HepG2 (cell line): Measurements from ENCODE around the gene AKAP9. TPM values are rescaled to one million over a fixed set of nuclear protein-coding genes. Genes with fewer than 3 reads are reported as not detected.
"Not testable (repeated sequence)": the region's sequence is repeated elsewhere in the genome, so short reads cannot be mapped to it uniquely, and the experiment has no call there.

Experiments
- ATAC-seq: fragments of 200-7000 bp; cut with Tn5 transposase; 3 replicates; pipeline ENCODE4 v1.9.1; 2020; ENCODE audit warnings: mild to moderate bottlenecking, moderate library complexity
- BruUV-seq: library from RNA; stranded (reverse); fragments of 400-500 nt; replicated peaks from 2 replicates; lab custom pipeline; 2021; lab: Mats Ljungman, UMichigan
- CTCF ChIA-PET: fragments of 300-600 bp; formaldehyde crosslinking; extraction: SDS; loops from one replicate; lab custom pipeline; 2021; ENCODE audit warnings: low total read pairs, inconsistent platforms, low intra/inter-chr PET ratio; lab: Yijun Ruan, JAX
- POLR2A ChIA-PET: fragments of 350-600 bp; sonication (Branson Sonifier 250); formaldehyde crosslinking; loops from one replicate; lab custom pipeline; 2020; ENCODE audit warnings: antibody characterized with exemption, inconsistent platforms; lab: Yijun Ruan, JAX
- DNase-seq: peaks from one replicate; pipeline ENCODE4 v3.0.0-alpha.2; 2015; ENCODE audit warnings: low spot score
- FAIRE-seq: peaks from 3 replicates; lab custom pipeline; 2011; peaks lifted over from hg19 to GRCh38; lab: Jason Lieb, UNC
- H2AFZ ChIP-seq: one replicate; pipeline ENCODE4 v1.6.1; 2011; ENCODE audit warnings: low read length, inconsistent platforms
- H3K27ac ChIP-seq: fragments of 300-600 bp; 3 replicates; pipeline ENCODE4 v1.8.0; 2011; ENCODE audit warnings: mixed run types, mild to moderate bottlenecking, mixed read lengths, low read length, inconsistent platforms; ENCODE audit not compliant: insufficient read depth; ENCODE audit errors: extremely low read length
- H3K27me3 ChIP-seq, 2 experiments: fragments of 200-600 bp in 1 of 2; 2 replicates in 1 of 2; 3 replicates in 1 of 2; pipeline versions ENCODE4 v1.6.0 to v1.8.0; 2011; ENCODE audit warnings: low read length in 2 of 2, mild to moderate bottlenecking in 2 of 2, moderate library complexity in 2 of 2, inconsistent platforms in 1 of 2; ENCODE audit not compliant: insufficient read depth in 2 of 2, control insufficient read depth in 1 of 2
- H3K36me3 ChIP-seq, 2 experiments: fragments of 200-600 bp in 1 of 2; replicated peaks in 1 of 2; 2 replicates in 1 of 2; 3 replicates in 1 of 2; pipeline versions ENCODE4 v1.5.1 to v1.8.0; 2011; ENCODE audit warnings: low read length in 2 of 2, inconsistent platforms in 1 of 2; ENCODE audit not compliant: insufficient read depth in 2 of 2, control insufficient read depth in 1 of 2
- H3K4me1 ChIP-seq: 2 replicates; pipeline ENCODE4 v1.5.1; 2012; ENCODE audit warnings: low read length, inconsistent platforms; ENCODE audit not compliant: insufficient read depth
- H3K4me2 ChIP-seq: 2 replicates; pipeline ENCODE4 v1.6.0; 2011; ENCODE audit warnings: low read depth, low read length, inconsistent platforms
- H3K4me3 ChIP-seq, 3 experiments: fragments of 200-600 bp in 1 of 3; sonication (generic), shearing (Covaris generic) in 1 of 3; replicated peaks in 1 of 3; 2 replicates each; pipeline ENCODE4 v1.5.1; 2011 to 2016; ENCODE audit warnings: low read length in 3 of 3, inconsistent platforms in 2 of 3, low read depth in 2 of 3, mild to moderate bottlenecking in 2 of 3, control low read depth in 1 of 3, mixed read lengths in 1 of 3; ENCODE audit not compliant: insufficient read depth in 1 of 3
- H3K79me2 ChIP-seq: one replicate; pipeline ENCODE4 v1.6.1; 2011; ENCODE audit warnings: low read length, inconsistent platforms; ENCODE audit not compliant: insufficient read depth
- H3K9ac ChIP-seq: 2 replicates; pipeline ENCODE4 v1.6.0; 2011; ENCODE audit warnings: mild to moderate bottlenecking, low read depth, low read length, inconsistent platforms; ENCODE audit not compliant: insufficient read depth
- H3K9me3 ChIP-seq: 2 replicates; pipeline ENCODE4 v1.5.1; 2012; ENCODE audit warnings: mild to moderate bottlenecking, low read length
- H4K20me1 ChIP-seq: 2 replicates; pipeline ENCODE4 v1.6.0; 2011; ENCODE audit warnings: inconsistent platforms, mild to moderate bottlenecking, low read length, moderate library complexity; ENCODE audit not compliant: insufficient read depth
- ARHGAP35 ChIP-seq: sonication (generic); formaldehyde crosslinking; IDR thresholded peaks from 2 replicates; pipeline ENCODE4 v1.9.0; 2022; ENCODE audit warnings: mild to moderate bottlenecking, inconsistent platforms, moderate library complexity, missing genetic modification reagents, borderline replicate concordance
- CENPT ChIP-seq: sonication (generic); formaldehyde crosslinking; IDR thresholded peaks from 2 replicates; pipeline ENCODE4 v1.8.0; 2022; ENCODE audit warnings: low read depth, mild to moderate bottlenecking, moderate library complexity, missing genetic modification reagents
- CHD2 ChIP-seq: IDR thresholded peaks from 2 replicates; pipeline ENCODE4 v1.6.1; 2011; ENCODE audit warnings: low read depth, low read length, improper control_type of control experiment
- NBN ChIP-seq: fragments of 450-650 bp; conservative IDR thresholded peaks from 2 replicates; pipeline ENCODE4 v1.6.1; 2017
- RXRB ChIP-seq: IDR thresholded peaks from 2 replicates; pipeline ENCODE4 v1.6.1; 2016; ENCODE audit warnings: borderline replicate concordance, missing genetic modification reagents, missing compliant biosample characterization
- SPEN ChIP-seq: sonication (generic); formaldehyde crosslinking; IDR thresholded peaks from 2 replicates; pipeline ENCODE4 v1.5.1; 2020; ENCODE audit warnings: low read depth, mild to moderate bottlenecking, missing genetic modification reagents
- SRSF9 ChIP-seq: fragments of 200-400 bp; formaldehyde crosslinking; IDR thresholded peaks from 2 replicates; pipeline ENCODE4 v1.6.1; 2018; ENCODE audit warnings: borderline replicate concordance, mild to moderate bottlenecking, low read depth, low read length; ENCODE audit not compliant: insufficient read depth, poor library complexity, severe bottlenecking
- ZFX ChIP-seq: sonication (generic); formaldehyde crosslinking; IDR thresholded peaks from 2 replicates; pipeline ENCODE4 v1.4.0; 2020; ENCODE audit warnings: mild to moderate bottlenecking, low read depth, missing genetic modification reagents, moderate library complexity
- ZNF121 ChIP-seq: sonication (generic); formaldehyde crosslinking; IDR thresholded peaks from 2 replicates; pipeline ENCODE4 v1.5.0; 2020; ENCODE audit warnings: mild to moderate bottlenecking, missing genetic modification reagents
- ZNF296 ChIP-seq: sonication (generic); formaldehyde crosslinking; conservative IDR thresholded peaks from 2 replicates; pipeline ENCODE4 v1.5.0; 2020; ENCODE audit warnings: mild to moderate bottlenecking, missing genetic modification reagents
- ZNF558 ChIP-seq: sonication (generic); formaldehyde crosslinking; IDR thresholded peaks from 2 replicates; pipeline ENCODE4 v1.9.0; 2022; ENCODE audit warnings: mild to moderate bottlenecking, missing genetic modification reagents, borderline replicate concordance
- WGBS: methylation state at CpG from one replicate; pipeline ENCODE4 v1.1.6; 2017; ENCODE audit warnings: low lambda C conversion rate; 5-methylcytosine and 5-hydroxymethylcytosine counted together
- in situ Hi-C: cut with HindIII; loops from 2 replicates; pipeline ENCODE4 v1.10.0; 2017; ENCODE audit warnings: low pct_unique_long_range_greater_than_20kb; ENCODE audit not compliant: extremely low pct_ligation_motif_present
- intact Hi-C: fragments of 100-400 bp; cut with micrococcal nuclease; formaldehyde crosslinking; loops from one replicate; pipeline ENCODE4 v1.10.0; 2022; ENCODE audit not compliant: unreplicated experiment
- polyA plus RNA-seq, 8 experiments: library from polyadenylated mRNA; depleted of rRNA in 3 of 8; stranded (reverse) in 7 of 8; unstranded in 1 of 8; fragments of >200 nt; fragmentation: Illumina TruSeq in 4 of 8; extraction: Trizol in 4 of 8; gene quantifications; 2 replicates each; pipeline versions ENCODE4 v1.2.1 to v1.2.3, GENCODE V29; 2011 to 2016; ENCODE audit warnings: low read depth in 4 of 8, missing spikeins in 1 of 8, mixed read lengths in 1 of 8; ENCODE audit not compliant: insufficient read depth in 1 of 8
- total RNA-seq, 5 experiments: library from RNA; depleted of rRNA; stranded (reverse); fragments of >200 nt; fragmentation: Illumina TruSeq; extraction: Trizol; gene quantifications; 2 replicates each; pipeline ENCODE4 v1.2.3, GENCODE V29; 2016; ENCODE audit warnings: low read depth in 1 of 5
- TF ChIP-seq, protein P1 (sequence below): sonication (generic); formaldehyde crosslinking; IDR thresholded peaks from 2 replicates; pipeline ENCODE4 v1.4.0; 2020; ENCODE audit warnings: missing genetic modification reagents, borderline replicate concordance
- TF ChIP-seq, protein P2 (sequence below): sonication (generic); formaldehyde crosslinking; IDR thresholded peaks from 2 replicates; pipeline ENCODE4 v1.4.0; 2020; ENCODE audit warnings: missing genetic modification reagents
- TF ChIP-seq, protein P3 (sequence below): sonication (generic); formaldehyde crosslinking; IDR thresholded peaks from 2 replicates; pipeline ENCODE4 v1.8.1; 2023; ENCODE audit warnings: missing genetic modification reagents, inconsistent platforms, borderline replicate concordance

Gene AKAP9
- total and polyA plus RNA-seq, 2 of the 13 experiments (the other 11 are each of a cell fraction or from before 2014, with no cell fraction given): 27.6 to 33.1 TPM

DNA sequence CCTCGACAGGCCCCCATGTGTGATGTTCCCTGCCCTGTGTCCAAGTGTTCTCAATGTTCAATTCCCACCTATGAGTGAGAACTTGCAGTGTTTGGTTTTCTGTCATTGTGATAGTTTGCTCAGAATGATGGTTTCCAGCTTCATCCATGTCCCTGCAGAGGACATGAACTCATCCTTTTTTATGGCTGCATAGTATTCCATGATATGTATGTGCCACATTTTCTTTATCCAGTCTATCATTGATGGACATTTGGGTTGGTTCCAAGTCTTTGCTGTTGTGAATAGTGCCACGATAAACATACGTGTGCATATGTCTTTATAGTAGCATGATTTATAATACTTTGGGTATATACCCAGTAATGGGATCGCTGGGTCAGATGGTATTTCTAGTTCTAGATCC lies 41.7 kb downstream of the AKAP9 start:
- H3K27ac ChIP-seq, CTCF ChIA-PET, ATAC-seq, in situ Hi-C loops, FAIRE-seq, H3K4me1 ChIP-seq, POLR2A ChIA-PET, H2AFZ ChIP-seq, H3K9me3 ChIP-seq, BruUV-seq, H3K27me3 ChIP-seq, H3K36me3 ChIP-seq, H3K79me2 ChIP-seq, H4K20me1 ChIP-seq, intact Hi-C loops, DNase-seq, H3K4me3 ChIP-seq, H3K4me2 ChIP-seq, H3K9ac ChIP-seq: not testable (repeated sequence)
- 100% methylated on average over 4 of the region's 4 CpGs for WGBS

DNA sequence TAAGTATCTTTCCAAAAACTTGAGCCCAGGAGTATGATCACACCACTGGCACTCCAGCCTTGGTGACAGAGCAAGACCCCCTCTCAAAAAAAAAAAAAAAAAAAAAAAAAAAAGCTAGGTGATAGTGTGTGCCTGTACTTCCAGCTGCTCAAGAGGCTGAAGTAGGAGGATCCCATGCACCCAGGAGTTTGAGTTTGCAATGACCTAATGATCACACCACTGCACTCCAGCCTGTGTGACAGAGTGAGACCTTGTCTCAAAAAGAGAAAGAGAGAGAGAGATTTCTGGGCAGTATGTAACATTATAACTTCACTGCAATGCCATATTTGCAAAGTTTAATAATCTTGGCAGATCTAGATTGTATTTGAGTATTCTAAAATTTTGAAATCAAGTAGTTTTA lies 47.6 kb downstream of the AKAP9 start:
- FAIRE-seq (no peak), DNase-seq (no peak), ATAC-seq (peak; percentile 83)
- Histone ChIP-seq H3K4me1 (peaks cover 14% of the 10 kb centered on the region), H3K9me3 (no peaks in the 10 kb centered on the region), H3K27ac (peak overlapping the region; percentile 44), H4K20me1 (no peaks in the 10 kb centered on the region; the same call in 1 of the 2 replicates), H3K4me3 (no peak overlapping the region), H3K9ac (no peak overlapping the region), H3K79me2 (no peaks in the 10 kb centered on the region), H2AFZ (no peak overlapping the region), H3K36me3 (peaks cover 2 to 7% of the 10 kb centered on the region in 2 experiments; a peak in 3 of 5 replicates), H3K27me3 (no peaks in the 10 kb centered on the region), H3K4me2 (peak overlapping the region; percentile 33; the same call in 1 of the 2 replicates)
- BruUV-seq: no TSS peak
- CTCF ChIA-PET: no interaction called here
- in situ Hi-C loops: no loop called here
- intact Hi-C loops: no loop called here
- POLR2A ChIA-PET: interaction anchor here (0.6 kb wide), 1 partner anchor 147 kb away, joined by 4 read pairs; no protein-coding TSS in a partner anchor
- TF ChIP-seq ZNF121 (CRISPR knock-in tag) (no peak), CHD2 (no peak), SPEN (CRISPR knock-in tag) (no peak), SRSF9 (no peak), NBN (no peak), CENPT (CRISPR knock-in tag) (no peak), ZNF296 (CRISPR knock-in tag) (no peak), ZFX (CRISPR knock-in tag) (no peak), RXRB (no peak), ZNF558 (CRISPR knock-in tag) (no peak), ARHGAP35 (CRISPR knock-in tag) (no peak)
- TF ChIP-seq, protein P1, sequence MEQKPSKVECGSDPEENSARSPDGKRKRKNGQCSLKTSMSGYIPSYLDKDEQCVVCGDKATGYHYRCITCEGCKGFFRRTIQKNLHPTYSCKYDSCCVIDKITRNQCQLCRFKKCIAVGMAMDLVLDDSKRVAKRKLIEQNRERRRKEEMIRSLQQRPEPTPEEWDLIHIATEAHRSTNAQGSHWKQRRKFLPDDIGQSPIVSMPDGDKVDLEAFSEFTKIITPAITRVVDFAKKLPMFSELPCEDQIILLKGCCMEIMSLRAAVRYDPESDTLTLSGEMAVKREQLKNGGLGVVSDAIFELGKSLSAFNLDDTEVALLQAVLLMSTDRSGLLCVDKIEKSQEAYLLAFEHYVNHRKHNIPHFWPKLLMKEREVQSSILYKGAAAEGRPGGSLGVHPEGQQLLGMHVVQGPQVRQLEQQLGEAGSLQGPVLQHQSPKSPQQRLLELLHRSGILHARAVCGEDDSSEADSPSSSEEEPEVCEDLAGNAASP (CRISPR knock-in tag): no peak
- TF ChIP-seq, protein P2, sequence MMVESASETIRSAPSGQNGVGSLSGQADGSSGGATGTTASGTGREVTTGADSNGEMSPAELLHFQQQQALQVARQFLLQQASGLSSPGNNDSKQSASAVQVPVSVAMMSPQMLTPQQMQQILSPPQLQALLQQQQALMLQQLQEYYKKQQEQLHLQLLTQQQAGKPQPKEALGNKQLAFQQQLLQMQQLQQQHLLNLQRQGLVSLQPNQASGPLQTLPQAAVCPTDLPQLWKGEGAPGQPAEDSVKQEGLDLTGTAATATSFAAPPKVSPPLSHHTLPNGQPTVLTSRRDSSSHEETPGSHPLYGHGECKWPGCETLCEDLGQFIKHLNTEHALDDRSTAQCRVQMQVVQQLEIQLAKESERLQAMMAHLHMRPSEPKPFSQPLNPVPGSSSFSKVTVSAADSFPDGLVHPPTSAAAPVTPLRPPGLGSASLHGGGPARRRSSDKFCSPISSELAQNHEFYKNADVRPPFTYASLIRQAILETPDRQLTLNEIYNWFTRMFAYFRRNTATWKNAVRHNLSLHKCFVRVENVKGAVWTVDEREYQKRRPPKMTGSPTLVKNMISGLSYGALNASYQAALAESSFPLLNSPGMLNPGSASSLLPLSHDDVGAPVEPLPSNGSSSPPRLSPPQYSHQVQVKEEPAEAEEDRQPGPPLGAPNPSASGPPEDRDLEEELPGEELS: no peak
- TF ChIP-seq, protein P3, sequence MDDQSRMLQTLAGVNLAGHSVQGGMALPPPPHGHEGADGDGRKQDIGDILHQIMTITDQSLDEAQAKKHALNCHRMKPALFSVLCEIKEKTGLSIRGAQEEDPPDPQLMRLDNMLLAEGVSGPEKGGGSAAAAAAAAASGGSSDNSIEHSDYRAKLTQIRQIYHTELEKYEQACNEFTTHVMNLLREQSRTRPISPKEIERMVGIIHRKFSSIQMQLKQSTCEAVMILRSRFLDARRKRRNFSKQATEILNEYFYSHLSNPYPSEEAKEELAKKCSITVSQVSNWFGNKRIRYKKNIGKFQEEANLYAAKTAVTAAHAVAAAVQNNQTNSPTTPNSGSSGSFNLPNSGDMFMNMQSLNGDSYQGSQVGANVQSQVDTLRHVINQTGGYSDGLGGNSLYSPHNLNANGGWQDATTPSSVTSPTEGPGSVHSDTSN (CRISPR knock-in tag): no peak
